Measurements from ENCODE around the gene DPP6. TPM values are rescaled to one million over a fixed set of nuclear protein-coding genes. Genes with fewer than 3 reads are reported as not detected.

The DPP6 gene
- total and polyA plus RNA-seq, 2 experiments from 2014 or later = 0.20 to 0.44 TPM

DNA sequence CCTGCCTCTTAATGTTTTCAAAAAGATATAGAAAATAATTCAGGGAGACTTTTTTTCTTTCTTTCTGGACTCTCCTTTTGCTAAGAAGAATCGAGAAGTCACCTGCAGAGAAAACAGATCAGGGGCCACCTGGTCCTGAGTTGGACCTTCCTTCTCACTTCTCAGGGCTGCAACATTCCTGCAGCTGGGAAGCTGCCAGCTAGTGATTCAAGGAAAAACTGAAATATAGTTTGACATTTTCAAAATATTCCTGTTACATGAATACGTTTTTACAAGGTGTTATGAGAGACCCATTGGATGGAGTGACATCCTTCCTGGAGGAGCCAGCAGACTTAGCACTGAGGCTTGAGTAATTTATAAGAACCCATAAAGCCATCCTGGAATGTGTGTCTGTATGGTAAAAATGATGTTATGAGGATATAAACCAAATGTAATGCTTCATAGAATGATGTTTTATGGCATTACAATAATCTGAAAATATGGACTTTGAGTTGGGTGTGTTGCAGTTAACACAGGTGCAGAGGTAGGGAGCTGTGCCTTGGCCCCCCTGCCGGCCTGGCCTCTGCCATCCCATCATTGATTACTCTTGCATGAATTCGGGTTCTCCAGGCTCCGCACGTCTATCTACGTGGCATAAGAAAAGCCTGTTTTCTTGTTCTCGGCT is 801.0 kb downstream of the DPP6 start:
- Histone ChIP-seq H4K20me1 (ENCODE audit: insufficient read depth, poor library complexity, severe bottlenecking) (no peaks in the 10 kb centered on the region), H3K9me3 (ENCODE audit: low read depth) (no peaks in the 10 kb centered on the region), H3K79me2 (no peaks in the 10 kb centered on the region), H2AFZ (no peak overlapping the region), H3K9me2 (replicated peaks; ENCODE audit: insufficient read depth) (no peaks in the 10 kb centered on the region), H3K27ac (peak overlapping the region; percentile 54), H3K4me1 (ENCODE audit: insufficient read depth) (no peaks in the 10 kb centered on the region), H3K4me3 (no peak overlapping the region), H3K36me3 (replicated peaks; ENCODE audit: insufficient read depth, low read depth) (no peaks in the 10 kb centered on the region), H3K27me3 (no peaks in the 10 kb centered on the region), H3K4me2 (no peak overlapping the region)
- WGBS (ENCODE audit: low lambda C conversion rate, missing lambda C conversion rate) = 91% methylated on average over 8 of the region's 8 CpGs
- DNase-seq (ENCODE audit: low spot score) = no peak
- TF ChIP-seq, protein P1, sequence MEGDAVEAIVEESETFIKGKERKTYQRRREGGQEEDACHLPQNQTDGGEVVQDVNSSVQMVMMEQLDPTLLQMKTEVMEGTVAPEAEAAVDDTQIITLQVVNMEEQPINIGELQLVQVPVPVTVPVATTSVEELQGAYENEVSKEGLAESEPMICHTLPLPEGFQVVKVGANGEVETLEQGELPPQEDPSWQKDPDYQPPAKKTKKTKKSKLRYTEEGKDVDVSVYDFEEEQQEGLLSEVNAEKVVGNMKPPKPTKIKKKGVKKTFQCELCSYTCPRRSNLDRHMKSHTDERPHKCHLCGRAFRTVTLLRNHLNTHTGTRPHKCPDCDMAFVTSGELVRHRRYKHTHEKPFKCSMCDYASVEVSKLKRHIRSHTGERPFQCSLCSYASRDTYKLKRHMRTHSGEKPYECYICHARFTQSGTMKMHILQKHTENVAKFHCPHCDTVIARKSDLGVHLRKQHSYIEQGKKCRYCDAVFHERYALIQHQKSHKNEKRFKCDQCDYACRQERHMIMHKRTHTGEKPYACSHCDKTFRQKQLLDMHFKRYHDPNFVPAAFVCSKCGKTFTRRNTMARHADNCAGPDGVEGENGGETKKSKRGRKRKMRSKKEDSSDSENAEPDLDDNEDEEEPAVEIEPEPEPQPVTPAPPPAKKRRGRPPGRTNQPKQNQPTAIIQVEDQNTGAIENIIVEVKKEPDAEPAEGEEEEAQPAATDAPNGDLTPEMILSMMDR (IDR thresholded peaks at IDR 0.05; ENCODE audit: poor library complexity) = no peak
- TF ChIP-seq EZH2 (IDR thresholded peaks at IDR 0.05; ENCODE audit: borderline replicate concordance) (no peak), EZH2phosphoT487 (IDR thresholded peaks at IDR 0.05; ENCODE audit: low read depth, severe bottlenecking, unreplicated experiment) (no peak)

DNA sequence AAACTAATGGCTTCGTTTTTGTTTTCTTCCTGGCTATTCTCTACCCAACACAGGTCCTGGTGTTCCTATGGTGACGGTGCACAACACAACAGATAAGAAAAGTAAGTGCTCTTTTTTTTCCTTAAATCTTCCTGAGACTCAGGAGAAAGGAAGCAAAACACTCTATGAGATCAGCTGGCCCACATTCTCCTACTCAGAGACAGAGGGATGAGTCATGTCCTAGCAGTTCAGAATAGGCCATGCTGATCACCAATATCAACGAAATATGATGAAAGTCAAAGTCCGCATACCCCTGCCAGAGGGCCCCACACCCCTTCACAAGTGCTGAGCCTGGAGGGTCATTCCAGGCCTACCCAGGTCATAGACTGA is 801.5 kb downstream of the DPP6 start:
- no peak overlapping the region for H3K4me3 ChIP-seq
- no peaks in the 10 kb centered on the region for H3K27me3 ChIP-seq
- no peaks in the 10 kb centered on the region for H3K79me2 ChIP-seq
- H4K20me1 ChIP-seq (ENCODE audit: insufficient read depth, poor library complexity, severe bottlenecking) = no peaks in the 10 kb centered on the region
- H2AFZ ChIP-seq = no peak overlapping the region
- WGBS (ENCODE audit: low lambda C conversion rate, missing lambda C conversion rate) = 77% methylated on average over 4 of the region's 4 CpGs
- H3K9me2 ChIP-seq (replicated peaks; ENCODE audit: insufficient read depth) = no peaks in the 10 kb centered on the region
- no peaks in the 10 kb centered on the region for H3K9me3 ChIP-seq (ENCODE audit: low read depth)
- DNase-seq (ENCODE audit: low spot score) = peak; percentile 25
- no peak for TF ChIP-seq EZH2phosphoT487 (IDR thresholded peaks at IDR 0.05; ENCODE audit: low read depth, severe bottlenecking, unreplicated experiment)
- no peak for TF ChIP-seq EZH2 (IDR thresholded peaks at IDR 0.05; ENCODE audit: borderline replicate concordance)
- no peaks in the 10 kb centered on the region for H3K4me1 ChIP-seq (ENCODE audit: insufficient read depth)
- H3K36me3 ChIP-seq (replicated peaks; ENCODE audit: insufficient read depth, low read depth) = no peaks in the 10 kb centered on the region
- H3K4me2 ChIP-seq = no peak overlapping the region
- peak overlapping the region; percentile 54 for H3K27ac ChIP-seq

DNA sequence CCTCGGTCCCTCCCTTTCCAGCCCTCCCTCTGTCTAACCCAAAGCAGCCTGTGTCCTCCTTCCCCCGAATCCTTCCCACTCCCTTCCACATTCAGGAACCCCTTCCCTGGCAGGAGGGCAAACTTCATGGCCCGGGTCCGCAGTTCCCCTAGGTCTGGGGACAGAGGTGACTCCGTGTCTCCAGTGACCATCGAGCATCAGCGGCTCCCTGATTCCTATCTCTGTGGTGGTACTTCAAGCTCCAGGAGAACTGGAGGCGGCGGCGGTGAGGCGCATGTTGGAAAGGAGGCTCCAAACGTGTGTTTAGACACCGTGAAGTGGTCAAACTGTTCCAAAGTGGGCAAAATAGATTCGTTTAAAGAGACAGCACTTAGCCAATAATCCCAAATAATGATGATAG is 802.6 kb downstream of the DPP6 start:
- Histone ChIP-seq H3K4me1 (ENCODE audit: insufficient read depth) (no peaks in the 10 kb centered on the region), H3K9me2 (replicated peaks; ENCODE audit: insufficient read depth) (no peaks in the 10 kb centered on the region), H3K27me3 (no peaks in the 10 kb centered on the region), H4K20me1 (ENCODE audit: insufficient read depth, poor library complexity, severe bottlenecking) (no peaks in the 10 kb centered on the region), H3K36me3 (replicated peaks; ENCODE audit: insufficient read depth, low read depth) (no peaks in the 10 kb centered on the region), H2AFZ (no peak overlapping the region), H3K79me2 (no peaks in the 10 kb centered on the region), H3K4me2 (no peak overlapping the region), H3K4me3 (no peak overlapping the region), H3K9me3 (ENCODE audit: low read depth) (no peaks in the 10 kb centered on the region), H3K27ac (no peak overlapping the region)
- 95% methylated on average over 14 of the region's 14 CpGs for WGBS (ENCODE audit: low lambda C conversion rate, missing lambda C conversion rate)
- DNase-seq (ENCODE audit: low spot score) = no peak
- TF ChIP-seq, protein P1 (IDR thresholded peaks at IDR 0.05; ENCODE audit: poor library complexity) = no peak
- no peak for TF ChIP-seq EZH2phosphoT487 (IDR thresholded peaks at IDR 0.05; ENCODE audit: low read depth, severe bottlenecking, unreplicated experiment)
- no peak for TF ChIP-seq EZH2 (IDR thresholded peaks at IDR 0.05; ENCODE audit: borderline replicate concordance)

GRCh38 chr7:154855366-154855765 is 803.2 kb downstream of the DPP6 start:
- no peaks in the 10 kb centered on the region for H3K79me2 ChIP-seq
- no peaks in the 10 kb centered on the region for H3K27me3 ChIP-seq
- H3K27ac ChIP-seq = no peak overlapping the region
- no peak overlapping the region for H3K4me3 ChIP-seq
- no peak for DNase-seq (ENCODE audit: low spot score)
- H3K4me2 ChIP-seq = no peak overlapping the region
- no peak overlapping the region for H2AFZ ChIP-seq
- 88% methylated on average over 12 of the region's 12 CpGs for WGBS (ENCODE audit: low lambda C conversion rate, missing lambda C conversion rate)
- no peaks in the 10 kb centered on the region for H3K4me1 ChIP-seq (ENCODE audit: insufficient read depth)
- no peaks in the 10 kb centered on the region for H4K20me1 ChIP-seq (ENCODE audit: insufficient read depth, poor library complexity, severe bottlenecking)
- H3K9me2 ChIP-seq (replicated peaks; ENCODE audit: insufficient read depth) = no peaks in the 10 kb centered on the region
- TF ChIP-seq, protein P1 (IDR thresholded peaks at IDR 0.05; ENCODE audit: poor library complexity) = no peak
- TF ChIP-seq EZH2 (IDR thresholded peaks at IDR 0.05; ENCODE audit: borderline replicate concordance) (no peak), EZH2phosphoT487 (IDR thresholded peaks at IDR 0.05; ENCODE audit: low read depth, severe bottlenecking, unreplicated experiment) (no peak)
- H3K36me3 ChIP-seq (replicated peaks; ENCODE audit: insufficient read depth, low read depth) = no peaks in the 10 kb centered on the region
- H3K9me3 ChIP-seq (ENCODE audit: low read depth) = no peaks in the 10 kb centered on the region
